OCI-LY3 (cell line): ENCODE results near the gene NFAM1.

Experiments
- H2AFZ ChIP-seq: fragments of 200-600, 300-600 bp; shearing (Covaris generic); 2 replicates; pipeline ENCODE4 v1.6.0; 2014; ENCODE audit warnings: antibody characterized with exemption, low read depth, low read length
- H3K27ac ChIP-seq: fragments of 200-600, 300-600 bp; sonication (generic); 2 replicates; pipeline ENCODE4 v1.5.1; 2014; ENCODE audit warnings: mild to moderate bottlenecking, low read length, moderate library complexity, mixed read lengths
- H3K27me3 ChIP-seq: fragments of 200-600, 300-600 bp; sonication (generic); 2 replicates; pipeline ENCODE4 v1.6.1; 2014; ENCODE audit warnings: low read depth, low read length, mixed read lengths
- H3K36me3 ChIP-seq: fragments of 200-600, 300-600 bp; sonication (generic); replicated peaks from 2 replicates; pipeline ENCODE3; 2014; ENCODE audit warnings: low read depth, low read length, mixed read lengths
- H3K4me1 ChIP-seq: fragments of 300-600, 200-600 bp; sonication (generic); 2 replicates; pipeline ENCODE4 v1.6.1; 2014; ENCODE audit warnings: low read length, mixed read lengths
- H3K4me2 ChIP-seq: fragments of 200-600, 300-600 bp; sonication (generic); 2 replicates; pipeline ENCODE4 v1.6.1; 2014; ENCODE audit warnings: low read length, mixed read lengths
- H3K4me3 ChIP-seq: fragments of 300-600, 200-600 bp; sonication (generic); 2 replicates; pipeline ENCODE4 v1.5.1; 2014; ENCODE audit warnings: antibody characterized with exemption, mild to moderate bottlenecking, low read length, moderate library complexity
- H3K79me2 ChIP-seq: fragments of 300-600, 200-600 bp; shearing (Covaris generic); 2 replicates; pipeline ENCODE4 v1.6.1; 2014; ENCODE audit warnings: mild to moderate bottlenecking, low read length, mixed read lengths
- H3K9ac ChIP-seq: fragments of 300-600, 200-600 bp; shearing (Covaris generic); 2 replicates; pipeline ENCODE4 v1.6.0; 2014; ENCODE audit warnings: mild to moderate bottlenecking, low read length, moderate library complexity
- H3K9me3 ChIP-seq: fragments of 200-600, 300-600 bp; shearing (Covaris generic); 2 replicates; pipeline ENCODE4 v1.6.1; 2014; ENCODE audit warnings: low read length, mixed read lengths; ENCODE audit not compliant: insufficient read depth
- H4K20me1 ChIP-seq: fragments of 200-600, 300-600 bp; sonication (generic); 2 replicates; pipeline ENCODE4 v1.6.1; 2016; ENCODE audit warnings: low read length, mixed read lengths; ENCODE audit not compliant: insufficient read depth
- CTCF ChIP-seq: fragments of 200-600, 300-600 bp; sonication (generic); IDR thresholded peaks from 2 replicates; pipeline ENCODE4 v1.5.1; 2014; ENCODE audit warnings: antibody characterized with exemption, low read length, low read depth
- EZH2phosphoT487 ChIP-seq: fragments of 200-600 bp; shearing (Covaris generic); IDR thresholded peaks from 2 replicates; pipeline ENCODE4 v1.6.1; 2018; ENCODE audit warnings: antibody characterized with exemption, mixed run types, low read depth

Gene NFAM1

GRCh38 chr22:42364604-42365110, 67.5 kb downstream of the NFAM1 start:
- Histone ChIP-seq H3K9ac (no peak overlapping the region), H2AFZ (no peak overlapping the region), H3K4me1 (no peaks in the 10 kb centered on the region), H3K4me2 (no peak overlapping the region), H3K36me3 (no peaks in the 10 kb centered on the region), H3K9me3 (no peaks in the 10 kb centered on the region), H3K79me2 (no peaks in the 10 kb centered on the region), H3K27ac (no peak overlapping the region), H3K4me3 (no peak overlapping the region), H4K20me1 (no peaks in the 10 kb centered on the region), H3K27me3 (peaks cover 31% of the 10 kb centered on the region)
- TF ChIP-seq CTCF (no peak), EZH2phosphoT487 (no peak)

- Histone ChIP-seq H3K4me2 (no peak overlapping the region), H3K4me1 (no peaks in the 10 kb centered on the region), H3K27me3 (peaks cover 31% of the 10 kb centered on the region), H3K4me3 (no peak overlapping the region), H3K36me3 (no peaks in the 10 kb centered on the region), H3K79me2 (no peaks in the 10 kb centered on the region), H3K27ac (no peak overlapping the region), H3K9ac (no peak overlapping the region), H4K20me1 (no peaks in the 10 kb centered on the region), H2AFZ (no peak overlapping the region), H3K9me3 (no peaks in the 10 kb centered on the region)
- TF ChIP-seq CTCF: no peak
- no peak for TF ChIP-seq EZH2phosphoT487
Observed at GRCh38 chr22:42363892-42364291, 68.3 kb downstream of the NFAM1 start.

GRCh38 chr22:42361523-42361922, 70.7 kb downstream of the NFAM1 start:
- Histone ChIP-seq H3K79me2 (no peaks in the 10 kb centered on the region), H3K27me3 (peaks cover 31% of the 10 kb centered on the region), H4K20me1 (no peaks in the 10 kb centered on the region), H3K9me3 (no peaks in the 10 kb centered on the region), H3K9ac (no peak overlapping the region), H3K27ac (no peak overlapping the region), H3K4me2 (no peak overlapping the region), H3K4me3 (no peak overlapping the region), H3K36me3 (no peaks in the 10 kb centered on the region), H2AFZ (no peak overlapping the region), H3K4me1 (no peaks in the 10 kb centered on the region)
- TF ChIP-seq CTCF (no peak), EZH2phosphoT487 (no peak)

- Histone ChIP-seq H3K4me1 (no peaks in the 10 kb centered on the region), H3K36me3 (no peaks in the 10 kb centered on the region), H3K9ac (no peak overlapping the region), H3K27me3 (peaks cover 27% of the 10 kb centered on the region), H3K79me2 (no peaks in the 10 kb centered on the region), H3K27ac (no peak overlapping the region), H3K4me2 (no peak overlapping the region), H4K20me1 (no peaks in the 10 kb centered on the region), H3K4me3 (no peak overlapping the region), H2AFZ (no peak overlapping the region), H3K9me3 (no peaks in the 10 kb centered on the region)
- TF ChIP-seq EZH2phosphoT487 (no peak), CTCF (no peak)
Observed at GRCh38 chr22:42360348-42360747, 71.9 kb downstream of the NFAM1 start.
